H9 (cell line): ENCODE data around the gene THAP3. TPM values are rescaled to one million over a fixed set of nuclear protein-coding genes. Genes with fewer than 3 reads are reported as not detected.
A peak's percentile ranks its signal among the peaks of the same experiment; 100 is the strongest.

ENCODE experiments used
- DNase-seq: peaks from one replicate; pipeline ENCODE4 v3.0.0-alpha.2; 2017
- H2AFZ ChIP-seq: one replicate; pipeline ENCODE4 v1.6.1; 2013; ENCODE audit warnings: mild to moderate bottlenecking, low read length, control low read depth, moderate library complexity
- H2AK5ac ChIP-seq: 2 replicates; pipeline ENCODE4 v1.6.1; 2013; ENCODE audit warnings: low read length, control low read depth, mixed read lengths; ENCODE audit not compliant: insufficient read length
- H2BK120ac ChIP-seq: one replicate; pipeline ENCODE4 v1.6.1; 2013; ENCODE audit warnings: low read depth, mild to moderate bottlenecking, low read length, control low read depth, inconsistent platforms; ENCODE audit not compliant: poor library complexity, severe bottlenecking
- H2BK12ac ChIP-seq: 2 replicates; pipeline ENCODE4 v1.6.1; 2013; ENCODE audit warnings: low read length, control low read depth, mixed read lengths, low read depth; ENCODE audit not compliant: insufficient read length
- H2BK15ac ChIP-seq: 2 replicates; pipeline ENCODE4 v1.6.1; 2013; ENCODE audit warnings: low read depth, low read length, control low read depth
- H2BK20ac ChIP-seq: one replicate; pipeline ENCODE4 v1.6.1; 2013; ENCODE audit warnings: low read depth, mild to moderate bottlenecking, low read length, control low read depth, inconsistent platforms; ENCODE audit not compliant: poor library complexity, severe bottlenecking
- H2BK5ac ChIP-seq: 2 replicates; pipeline ENCODE4 v1.6.1; 2013; ENCODE audit warnings: low read length, control low read depth, mixed read lengths; ENCODE audit not compliant: insufficient read length
- H3K14ac ChIP-seq: 2 replicates; pipeline ENCODE4 v1.6.1; 2013; ENCODE audit warnings: low read length, control low read depth; ENCODE audit not compliant: insufficient read depth
- H3K18ac ChIP-seq: 2 replicates; pipeline ENCODE4 v1.6.1; 2013; ENCODE audit warnings: low read depth, mild to moderate bottlenecking, mixed read lengths, low read length, control low read depth; ENCODE audit not compliant: insufficient read length
- H3K23ac ChIP-seq: 2 replicates; pipeline ENCODE4 v1.6.1; 2013; ENCODE audit warnings: low read length, control low read depth, mixed read lengths, low read depth; ENCODE audit not compliant: insufficient read length
- H3K23me2 ChIP-seq: 2 replicates; pipeline ENCODE4 v1.6.1; 2013; ENCODE audit warnings: low read depth, mild to moderate bottlenecking, mixed read lengths, low read length, control low read depth; ENCODE audit not compliant: insufficient read length, poor library complexity, severe bottlenecking
- H3K27ac ChIP-seq: 2 replicates; pipeline ENCODE4 v1.5.1; 2013; ENCODE audit warnings: low read length, control low read depth, mixed read lengths, low read depth; ENCODE audit not compliant: insufficient read length
- H3K27me3 ChIP-seq: 2 replicates; pipeline ENCODE4 v1.6.1; 2013; ENCODE audit warnings: low read length, control low read depth, inconsistent platforms; ENCODE audit not compliant: insufficient read depth
- H3K4ac ChIP-seq: 2 replicates; pipeline ENCODE4 v1.6.1; 2013; ENCODE audit warnings: low read depth, mild to moderate bottlenecking, control low read depth, inconsistent platforms, low read length, moderate library complexity
- H3K4me1 ChIP-seq: 2 replicates; pipeline ENCODE4 v1.6.1; 2013; ENCODE audit warnings: low read length, control low read depth, inconsistent platforms; ENCODE audit not compliant: insufficient read depth
- H3K4me2 ChIP-seq: 2 replicates; pipeline ENCODE4 v1.6.1; 2013; ENCODE audit warnings: low read length, control low read depth, mixed read lengths; ENCODE audit not compliant: insufficient read length, insufficient read depth
- H3K56ac ChIP-seq: 2 replicates; pipeline ENCODE4 v1.6.1; 2013; ENCODE audit warnings: low read depth, mild to moderate bottlenecking, mixed read lengths, low read length, control low read depth; ENCODE audit not compliant: insufficient read length
- H3K79me1 ChIP-seq: 2 replicates; pipeline ENCODE4 v1.6.1; 2013; ENCODE audit warnings: low read depth, mild to moderate bottlenecking, moderate library complexity, low read length, control low read depth, inconsistent platforms; ENCODE audit not compliant: insufficient read depth, poor library complexity, severe bottlenecking
- H3K79me2 ChIP-seq: 2 replicates; pipeline ENCODE4 v1.6.1; 2013; ENCODE audit warnings: low read length, control low read depth, inconsistent platforms; ENCODE audit not compliant: insufficient read depth
- H3K9ac ChIP-seq: 2 replicates; pipeline ENCODE4 v1.6.1; 2013; ENCODE audit warnings: low read length, control low read depth, mixed read lengths; ENCODE audit not compliant: insufficient read length; ENCODE audit errors: extremely low read depth
- H3K9me3 ChIP-seq: one replicate; pipeline ENCODE4 v1.6.1; 2013; ENCODE audit warnings: low read depth, low read length, inconsistent platforms; ENCODE audit not compliant: control insufficient read depth
- H3T11ph ChIP-seq: one replicate; pipeline ENCODE4 v1.6.1; 2013; ENCODE audit warnings: mild to moderate bottlenecking, low read length, control low read depth, inconsistent platforms
- H4K20me1 ChIP-seq: one replicate; pipeline ENCODE4 v1.6.1; 2013; ENCODE audit not compliant: control insufficient read depth, insufficient read length, insufficient read depth
- H4K5ac ChIP-seq: 2 replicates; pipeline ENCODE4 v1.6.1; 2013; ENCODE audit warnings: low read depth, mild to moderate bottlenecking, mixed read lengths, low read length, control low read depth; ENCODE audit not compliant: insufficient read length
- H4K8ac ChIP-seq: replicated peaks from 2 replicates; pipeline ENCODE4 v1.6.1; 2013; ENCODE audit warnings: low read length, control low read depth, mixed read lengths, low read depth; ENCODE audit not compliant: insufficient read length
- H4K91ac ChIP-seq: 2 replicates; pipeline ENCODE4 v1.6.1; 2013; ENCODE audit warnings: low read depth, mild to moderate bottlenecking, moderate library complexity, mixed read lengths, low read length, control low read depth; ENCODE audit not compliant: insufficient read length
- H3K27ac Mint-ChIP-seq, 3 experiments: 2 replicates in 2 of 3; 3 replicates in 1 of 3; pipeline ENCODE4 v1.8.0; 2020 to 2021; ENCODE audit warnings: mixed read lengths in 3 of 3, mild to moderate bottlenecking in 1 of 3, moderate library complexity in 1 of 3
- H3K27me3 Mint-ChIP-seq: 2 replicates; pipeline ENCODE4 v1.8.0; 2021; ENCODE audit warnings: low read depth, mild to moderate bottlenecking, moderate library complexity, mixed read lengths
- H3K36me3 Mint-ChIP-seq, 3 experiments: 2 replicates in 2 of 3; 3 replicates in 1 of 3; pipeline ENCODE4 v1.8.0; 2020 to 2021; ENCODE audit warnings: low read depth in 3 of 3, mixed read lengths in 3 of 3; ENCODE audit not compliant: insufficient read depth in 1 of 3
- H3K4me1 Mint-ChIP-seq, 2 experiments: 2 replicates each; pipeline ENCODE4 v1.8.0; 2020; ENCODE audit warnings: mixed read lengths in 2 of 2
- H3K4me3 Mint-ChIP-seq, 2 experiments: 2 replicates in 1 of 2; 3 replicates in 1 of 2; pipeline ENCODE4 v1.8.0; 2020 to 2021; ENCODE audit warnings: mild to moderate bottlenecking in 2 of 2, mixed read lengths in 2 of 2, moderate library complexity in 1 of 2
- H3K9me3 Mint-ChIP-seq, 2 experiments: 2 replicates in 1 of 2; 3 replicates in 1 of 2; pipeline ENCODE4 v1.8.0; 2020; ENCODE audit warnings: mild to moderate bottlenecking in 2 of 2, mixed read lengths in 2 of 2, moderate library complexity in 1 of 2
- WGBS: extraction: QIAGEN DNeasy Blood & Tissue Kit; methylation state at CpG from one replicate; pipeline ENCODE4 v1.1.7; 2013; ENCODE audit warnings: missing lambda C conversion rate, low lambda C conversion rate, mixed read lengths; ENCODE audit not compliant: insufficient read length; ENCODE audit errors: extremely low coverage; 5-methylcytosine and 5-hydroxymethylcytosine counted together
- total RNA-seq: library from RNA; stranded (reverse); gene quantifications from 2 replicates; pipeline ENCODE4 v1.2.1, GENCODE V29; 2021
- TF ChIP-seq, protein P1 (sequence below): fragments of 200-600 bp; sonication (generic); conservative IDR thresholded peaks from 3 replicates; pipeline ENCODE4 v1.8.0; 2021; ENCODE audit warnings: antibody characterized with exemption, mild to moderate bottlenecking

The THAP3 gene
- total RNA-seq, 1 experiment from 2014 or later, result 15.3 TPM

DNA sequence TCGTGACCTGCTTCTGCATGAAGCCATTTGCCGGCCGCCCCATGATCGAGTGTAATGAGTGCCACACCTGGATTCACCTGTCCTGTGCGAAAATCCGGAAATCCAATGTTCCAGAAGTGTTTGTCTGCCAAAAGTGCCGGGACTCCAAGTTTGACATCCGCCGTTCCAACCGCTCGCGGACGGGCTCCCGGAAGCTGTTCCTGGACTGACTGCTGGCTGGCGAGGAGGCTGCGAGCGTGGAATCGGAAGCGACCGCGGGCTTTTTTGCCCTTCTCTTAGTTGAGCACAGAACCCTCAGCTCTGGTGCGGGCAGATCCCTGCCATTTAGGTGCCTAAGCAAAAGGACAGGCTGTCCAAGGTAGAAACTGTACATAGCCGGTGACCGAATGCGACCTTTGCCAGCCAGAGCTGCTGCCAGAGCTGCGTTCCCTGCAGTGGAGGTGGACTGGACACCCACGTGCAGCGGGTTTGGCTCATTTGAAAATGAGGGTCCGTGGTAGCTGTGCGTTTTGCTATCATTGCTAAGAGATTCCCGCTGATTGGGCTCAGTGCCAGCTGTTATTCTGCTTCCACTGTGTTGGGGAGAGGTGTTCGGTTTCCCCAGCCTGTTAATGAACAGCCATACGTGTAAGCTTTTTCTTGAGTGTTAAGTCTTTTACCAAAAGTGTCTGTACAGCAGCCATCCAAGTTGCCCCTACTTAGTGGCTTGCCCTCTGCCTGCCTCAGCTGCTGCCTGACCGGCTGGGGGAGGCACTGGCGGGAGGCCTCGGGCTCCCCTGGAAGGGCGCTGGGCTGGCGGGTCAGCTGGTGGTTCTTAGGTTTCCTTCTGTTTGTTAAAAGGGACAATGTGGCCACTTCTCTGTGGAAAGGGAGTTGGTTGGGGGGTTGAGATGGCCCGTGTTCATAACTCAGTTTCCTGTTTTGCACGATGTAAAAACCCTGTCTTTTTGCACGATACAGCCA is 3.0 kb upstream of the THAP3 start:
- H3T11ph ChIP-seq, result no peak overlapping the region
- no peak overlapping the region for H3K27ac ChIP-seq
- Mint-ChIP-seq H3K9me3 (no peaks in the 10 kb centered on the region), H3K4me1 (peaks cover 14 to 24% of the 10 kb centered on the region in 2 experiments), H3K4me3 (no peak overlapping the region), H3K27ac (peak overlapping the region in 1 of 3 experiments; percentile 61; a peak in 3 of 7 replicates), H3K36me3 (peaks cover 28 to 80% (median 69%) of the 10 kb centered on the region in 3 experiments), H3K27me3 (no peaks in the 10 kb centered on the region)
- no peak overlapping the region for H3K56ac ChIP-seq
- no peak overlapping the region for H3K14ac ChIP-seq
- H2BK20ac ChIP-seq, result no peak overlapping the region
- peaks cover 15% of the 10 kb centered on the region for H3K79me1 ChIP-seq
- no peak overlapping the region for H3K23ac ChIP-seq
- H2AK5ac ChIP-seq, result no peak overlapping the region
- H2AFZ ChIP-seq, result no peak overlapping the region
- no peak overlapping the region for H4K5ac ChIP-seq
- H4K8ac ChIP-seq, result no peak overlapping the region
- no CpG with 5 or more reads among the region's 41 CpGs for WGBS
- H2BK15ac ChIP-seq, result no peak overlapping the region
- peaks cover 2% of the 10 kb centered on the region for H4K20me1 ChIP-seq
- TF ChIP-seq, protein P1, sequence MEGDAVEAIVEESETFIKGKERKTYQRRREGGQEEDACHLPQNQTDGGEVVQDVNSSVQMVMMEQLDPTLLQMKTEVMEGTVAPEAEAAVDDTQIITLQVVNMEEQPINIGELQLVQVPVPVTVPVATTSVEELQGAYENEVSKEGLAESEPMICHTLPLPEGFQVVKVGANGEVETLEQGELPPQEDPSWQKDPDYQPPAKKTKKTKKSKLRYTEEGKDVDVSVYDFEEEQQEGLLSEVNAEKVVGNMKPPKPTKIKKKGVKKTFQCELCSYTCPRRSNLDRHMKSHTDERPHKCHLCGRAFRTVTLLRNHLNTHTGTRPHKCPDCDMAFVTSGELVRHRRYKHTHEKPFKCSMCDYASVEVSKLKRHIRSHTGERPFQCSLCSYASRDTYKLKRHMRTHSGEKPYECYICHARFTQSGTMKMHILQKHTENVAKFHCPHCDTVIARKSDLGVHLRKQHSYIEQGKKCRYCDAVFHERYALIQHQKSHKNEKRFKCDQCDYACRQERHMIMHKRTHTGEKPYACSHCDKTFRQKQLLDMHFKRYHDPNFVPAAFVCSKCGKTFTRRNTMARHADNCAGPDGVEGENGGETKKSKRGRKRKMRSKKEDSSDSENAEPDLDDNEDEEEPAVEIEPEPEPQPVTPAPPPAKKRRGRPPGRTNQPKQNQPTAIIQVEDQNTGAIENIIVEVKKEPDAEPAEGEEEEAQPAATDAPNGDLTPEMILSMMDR, result no peak
- H4K91ac ChIP-seq, result no peak overlapping the region
- no peak overlapping the region for H3K4me2 ChIP-seq
- H3K27me3 ChIP-seq, result no peaks in the 10 kb centered on the region
- no peak overlapping the region for H2BK5ac ChIP-seq
- no peaks in the 10 kb centered on the region for H3K4me1 ChIP-seq
- H2BK120ac ChIP-seq, result no peak overlapping the region
- H3K79me2 ChIP-seq, result peaks cover 10% of the 10 kb centered on the region; the same call in 1 of the 2 replicates
- no peak overlapping the region for H2BK12ac ChIP-seq
- H3K9ac ChIP-seq, result no peak overlapping the region
- no peaks in the 10 kb centered on the region for H3K9me3 ChIP-seq
- H3K4ac ChIP-seq, result no peak overlapping the region
- no peak overlapping the region for H3K18ac ChIP-seq
- DNase-seq, result no peak
- H3K23me2 ChIP-seq, result peaks cover 5% of the 10 kb centered on the region
